HG03135 (cell line): Measurements from ENCODE around the gene FKBP6.
"Not testable (repeated sequence)": the region's sequence is repeated elsewhere in the genome, so short reads cannot be mapped to it uniquely, and the experiment has no call there.

ENCODE experiments used
- ATAC-seq: cut with Tn5 transposase; IDR thresholded peaks from one replicate; pipeline ENCODE4 v1.9.1; 2021; ENCODE audit warnings: mild to moderate bottlenecking, moderate library complexity; ENCODE audit not compliant: unreplicated experiment

FKBP6 gene

DNA sequence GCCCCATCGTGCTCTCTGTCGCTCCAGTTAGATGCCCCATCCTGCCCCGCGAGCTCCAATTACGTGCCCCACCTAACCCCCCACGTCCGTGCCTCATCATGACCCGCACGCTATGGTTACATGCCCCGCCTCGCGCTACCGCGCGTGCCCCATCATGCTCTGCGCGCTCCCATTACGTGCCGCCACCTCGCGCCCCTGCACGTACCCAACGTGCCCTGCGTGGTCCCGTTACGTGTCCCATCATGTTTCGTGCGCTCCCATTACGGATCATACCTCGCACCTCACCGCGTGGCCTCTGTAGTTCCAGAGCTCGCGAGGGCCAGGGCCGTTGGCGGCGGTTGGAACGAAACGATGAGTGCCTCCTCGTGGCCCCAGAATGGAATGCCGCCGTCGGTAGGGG is at the start of gene FKBP6, which contains the start of gene TRIM50:
Gene FKBP6, plus strand, starts transcription at position 240 of the 400 bp plus-strand sequence. CDS start 268 bp downstream, outside the sequence.
Gene TRIM50, minus strand, starts transcription at position 161 of the 400 bp plus-strand sequence. CDS start 3,295 bp downstream, outside the sequence.
- ATAC-seq: not testable (repeated sequence)

- ATAC-seq: not testable (repeated sequence)
Measured at GRCh38 chr7:73297235-73297634, 30.7 kb upstream of the FKBP6 start.

- ATAC-seq: not testable (repeated sequence)
Measured at GRCh38 chr7:73297706-73298105, 30.3 kb upstream of the FKBP6 start.

DNA sequence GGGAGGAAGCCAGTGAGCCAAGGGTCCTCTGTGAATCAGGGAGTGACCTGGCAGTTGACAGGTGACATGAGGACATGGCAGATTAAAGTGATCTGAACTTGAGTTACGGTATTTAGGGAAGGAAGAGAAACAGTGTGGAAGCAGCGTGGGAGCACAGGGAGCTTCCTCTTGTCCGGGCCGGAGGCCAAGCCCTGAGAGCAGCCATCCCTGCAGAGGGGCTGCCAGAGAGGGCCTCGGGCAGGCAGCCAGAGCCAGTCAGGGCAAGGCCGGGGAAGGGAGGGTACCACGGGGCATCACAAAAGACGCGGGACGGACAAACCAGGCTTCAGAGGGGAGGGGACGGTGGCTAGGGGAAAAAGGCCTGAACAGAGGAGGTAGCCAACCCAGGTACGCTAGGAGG is 28.1 kb upstream of the FKBP6 start:
- not testable (repeated sequence) for ATAC-seq

GRCh38 chr7:73301108-73301507 is 26.9 kb upstream of the FKBP6 start:
- ATAC-seq: not testable (repeated sequence)

GRCh38 chr7:73302846-73303245 is 25.1 kb upstream of the FKBP6 start:
- not testable (repeated sequence) for ATAC-seq

DNA sequence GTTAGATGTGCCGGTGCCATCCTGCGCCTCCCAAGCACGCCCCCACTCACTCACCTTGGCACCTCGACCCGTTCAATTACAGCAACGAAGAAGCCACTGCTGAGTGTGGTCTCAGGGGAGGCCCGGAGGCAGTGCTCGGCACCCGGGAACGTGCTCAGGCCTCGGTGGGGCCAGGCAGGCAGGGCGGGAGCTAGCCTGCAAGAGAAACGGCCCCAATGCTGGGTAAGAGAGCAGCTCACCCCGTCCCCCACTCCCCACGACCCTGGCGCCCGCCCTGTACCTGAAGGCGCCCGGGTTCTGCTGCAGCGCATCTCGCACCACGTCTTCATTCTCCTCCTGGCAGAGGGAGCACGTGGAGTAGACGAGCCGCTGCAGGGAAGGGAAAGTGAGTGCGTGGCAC is 24.4 kb upstream of the FKBP6 start:
- no peak for ATAC-seq

DNA sequence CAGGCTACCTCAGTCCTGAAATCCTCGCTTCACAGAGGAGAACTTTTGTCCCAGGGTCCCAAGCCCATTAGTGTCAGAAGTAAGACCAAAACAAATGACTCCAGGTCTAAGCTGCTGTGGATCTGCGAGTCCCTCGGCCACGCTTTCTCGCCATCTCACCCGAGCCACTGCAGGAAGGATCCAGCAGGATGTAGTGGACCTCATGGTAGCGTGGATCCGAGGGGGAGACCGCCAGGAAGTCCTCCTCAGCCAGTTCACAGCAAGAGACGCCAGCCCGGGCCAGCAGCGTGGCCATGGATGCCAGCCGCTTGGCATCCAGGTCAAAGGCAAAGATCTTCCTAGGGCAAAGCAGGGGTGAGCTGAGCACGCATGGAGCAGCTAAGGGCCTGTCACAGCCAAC is 23.9 kb upstream of the FKBP6 start:
- ATAC-seq: no peak

- ATAC-seq: not testable (repeated sequence)
Measured at GRCh38 chr7:73304612-73305387, 23.2 kb upstream of the FKBP6 start.

DNA sequence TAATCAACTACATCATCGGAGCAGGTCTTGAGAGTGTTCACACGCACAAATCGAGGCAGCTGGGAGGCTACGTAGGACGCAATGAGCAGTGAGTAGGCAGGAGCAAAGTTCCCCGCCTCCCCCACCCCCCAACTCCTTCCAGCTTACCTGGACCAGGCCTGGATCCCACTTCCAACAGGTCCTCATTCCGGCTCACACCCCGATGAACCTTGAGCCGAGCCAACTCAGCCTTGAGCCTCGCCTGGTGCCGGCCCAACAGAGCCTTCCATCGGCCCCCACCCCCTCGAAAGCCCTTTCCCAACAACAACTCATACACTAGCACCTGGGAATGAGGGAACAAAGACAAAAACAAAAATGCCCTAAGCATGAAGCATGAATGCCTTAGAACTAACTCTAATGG is 20.5 kb upstream of the FKBP6 start:
- ATAC-seq: no peak

- ATAC-seq: peak; percentile 33
Measured at GRCh38 chr7:73308074-73308664, 19.8 kb upstream of the FKBP6 start.

DNA sequence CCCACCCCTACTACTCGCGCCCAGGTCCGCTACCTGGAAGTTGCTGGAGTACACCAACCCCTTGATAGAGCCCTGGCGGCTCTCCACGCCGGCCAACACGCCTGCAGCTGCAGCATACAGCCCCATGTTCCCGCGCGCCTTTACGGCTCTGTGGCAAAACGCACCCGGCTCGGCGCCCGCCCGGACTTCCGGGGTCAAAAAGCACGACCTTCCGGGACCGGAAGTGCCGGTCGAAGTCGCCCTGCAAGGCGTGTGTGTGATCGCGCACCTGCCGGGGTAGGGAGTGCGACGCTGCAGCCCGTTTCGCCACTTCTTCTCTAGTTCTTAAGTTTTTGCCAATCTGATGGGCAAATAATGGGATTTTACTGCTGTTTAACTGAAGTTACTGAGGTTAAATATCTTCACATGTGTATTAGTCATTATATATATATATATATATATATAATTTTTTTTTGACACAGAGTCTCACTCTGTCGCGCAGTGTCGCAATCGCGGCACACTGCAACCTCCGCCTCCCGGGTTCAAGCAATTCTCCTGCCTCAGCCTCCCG is 19.2 kb upstream of the FKBP6 start, which contains the start of gene NSUN5:
Gene NSUN5, minus strand, starts transcription at position 162 of the 550 bp plus-strand sequence. Its CDS starts 36 bp downstream, at position 126.
- ATAC-seq: peak; percentile 91

GRCh38 chr7:73311421-73311820 is 16.5 kb upstream of the FKBP6 start:
- ATAC-seq: not testable (repeated sequence)

GRCh38 chr7:73312831-73313520 is 15.0 kb upstream of the FKBP6 start:
- ATAC-seq: no peak

DNA sequence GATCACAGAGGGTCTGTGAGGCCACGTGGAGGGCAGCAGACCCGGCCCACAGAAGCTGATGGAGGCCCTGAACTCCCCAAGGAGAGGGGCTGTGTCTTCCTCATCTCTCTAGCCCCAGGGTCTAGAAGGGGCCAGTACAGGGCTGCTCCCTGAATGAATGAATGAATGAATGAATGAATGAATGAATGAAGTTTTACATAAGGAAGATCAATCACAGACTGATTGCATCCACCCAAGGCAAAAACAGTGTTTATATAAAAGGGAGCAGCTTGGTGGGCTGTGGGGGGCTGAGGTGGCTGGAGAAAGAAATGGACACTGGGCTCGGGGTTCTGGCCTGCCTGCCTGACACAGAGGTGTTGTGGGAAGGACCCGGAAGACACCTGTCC is 14.4 kb upstream of the FKBP6 start:
- no peak for ATAC-seq

DNA sequence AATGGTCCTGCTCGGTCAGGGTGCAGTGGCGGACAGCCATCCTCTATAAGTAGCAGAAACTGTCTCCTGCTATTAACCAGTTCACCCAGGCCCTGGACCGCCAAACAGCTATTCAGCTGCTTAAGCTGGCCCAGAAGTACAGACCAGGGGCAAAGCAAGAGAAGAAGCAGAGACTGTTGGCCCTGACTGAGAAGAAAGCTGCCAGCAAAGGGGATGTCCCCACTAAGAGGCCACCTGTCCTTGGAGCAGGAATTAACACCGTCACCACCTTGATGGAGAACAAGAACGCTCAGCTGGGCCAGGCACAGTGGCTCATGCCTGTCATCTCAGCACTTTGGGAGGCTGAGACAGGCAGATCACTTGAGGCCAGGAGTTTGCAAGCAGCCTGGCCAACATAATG is 13.7 kb upstream of the FKBP6 start:
- no peak for ATAC-seq

GRCh38 chr7:73316521-73316920 is 11.4 kb upstream of the FKBP6 start:
- no peak for ATAC-seq

DNA sequence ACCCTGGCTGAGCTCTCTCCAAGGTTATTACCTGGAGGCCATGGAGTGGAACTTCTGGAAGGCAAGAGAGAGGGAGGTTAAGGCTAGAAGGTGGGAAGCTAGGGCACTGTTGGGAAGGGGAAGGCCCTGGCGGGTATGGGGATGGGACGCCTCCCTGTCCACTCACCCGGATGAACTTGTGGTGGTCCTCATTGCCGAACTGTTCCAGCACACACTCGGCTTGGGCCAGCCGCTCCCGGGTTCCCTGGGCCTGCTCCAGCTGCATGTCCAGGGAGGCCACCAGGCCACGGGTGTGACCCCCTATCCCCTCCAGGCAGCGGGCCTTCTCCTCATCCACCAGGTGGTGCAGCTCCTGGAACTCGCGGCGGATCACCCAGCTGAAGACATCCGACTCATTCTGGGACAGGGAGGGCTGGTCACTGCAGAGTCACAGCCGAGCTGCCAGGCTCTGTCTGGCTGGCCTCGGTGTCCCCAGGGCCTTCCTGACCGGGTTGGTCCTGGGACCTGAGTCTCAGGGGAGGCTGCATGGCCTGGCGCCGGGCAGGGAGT is 9.2 kb upstream of the FKBP6 start:
- ATAC-seq: not testable (repeated sequence)

GRCh38 chr7:73319541-73319940 is 8.4 kb upstream of the FKBP6 start:
- ATAC-seq: not testable (repeated sequence)

GRCh38 chr7:73320009-73320408 is 8.0 kb upstream of the FKBP6 start:
- not testable (repeated sequence) for ATAC-seq
